Measurements from ENCODE around the gene FAM163B.

Gene FAM163B
- 0 reads per million in 2 donors for total RNA-seq

- DNase-seq, result peak in 1 of 5 experiments; percentile 43
Measured at GRCh38 chr9:133609311-133610098, at the start of gene FAM163B. Gene FAM163B, minus strand, starts transcription at chr9:133609389. Its CDS starts 29,166 bp downstream, at chr9:133580223.

- DNase-seq, result no peak
Measured at GRCh38 chr9:133657120-133657661, 48.0 kb upstream of the FAM163B start.

GRCh38 chr9:133656211-133657119 is 47.3 kb upstream of the FAM163B start:
- DNase-seq, result peak in 2 of 5 experiments; percentile 33 to 38

GRCh38 chr9:133655701-133656100 is 46.5 kb upstream of the FAM163B start:
- no peak for DNase-seq

GRCh38 chr9:133654736-133655657 is 45.8 kb upstream of the FAM163B start:
- no peak for DNase-seq

- no peak for DNase-seq
Measured at GRCh38 chr9:133653638-133654037, 44.4 kb upstream of the FAM163B start.

- no peak for DNase-seq
Measured at GRCh38 chr9:133650026-133650425, 40.8 kb upstream of the FAM163B start.

- no peak for DNase-seq
Measured at GRCh38 chr9:133649194-133649593, 40.0 kb upstream of the FAM163B start.

GRCh38 chr9:133647765-133648469 is 38.7 kb upstream of the FAM163B start:
- no peak for DNase-seq

- DNase-seq, result no peak
Measured at GRCh38 chr9:133647148-133647547, 38.0 kb upstream of the FAM163B start.

- no peak for DNase-seq
Measured at GRCh38 chr9:133645021-133645765, 36.0 kb upstream of the FAM163B start.

GRCh38 chr9:133643978-133644760 is 35.0 kb upstream of the FAM163B start:
- DNase-seq, result no peak

- DNase-seq, result no peak
Measured at GRCh38 chr9:133643362-133643755, 34.2 kb upstream of the FAM163B start.

GRCh38 chr9:133642708-133643361 is 33.6 kb upstream of the FAM163B start:
- DNase-seq, result no peak

GRCh38 chr9:133641861-133642595 is 32.8 kb upstream of the FAM163B start:
- DNase-seq, result no peak

- no peak for DNase-seq
Measured at GRCh38 chr9:133641396-133641655, 32.1 kb upstream of the FAM163B start.

- DNase-seq, result no peak
Measured at GRCh38 chr9:133640580-133641395, 31.6 kb upstream of the FAM163B start.

GRCh38 chr9:133640160-133640559 is 31.0 kb upstream of the FAM163B start:
- no peak for DNase-seq
